Nephron (organoid): ENCODE measurements around the gene ADCK1.
"Not testable (repeated sequence)": the region's sequence is repeated elsewhere in the genome, so short reads cannot be mapped to it uniquely, and the experiment has no call there.

Experiments
- H3K27ac Mint-ChIP-seq, 3 experiments: 2 replicates each; pipeline ENCODE4 v1.8.0; 2020; ENCODE audit warnings: mixed read lengths in 3 of 3, mild to moderate bottlenecking in 2 of 3, moderate library complexity in 1 of 3
- H3K27me3 Mint-ChIP-seq: 2 replicates; pipeline ENCODE4 v1.8.0; 2021; ENCODE audit warnings: low read depth, mild to moderate bottlenecking, moderate library complexity, mixed read lengths
- H3K36me3 Mint-ChIP-seq: 2 replicates; pipeline ENCODE4 v1.8.0; 2020; ENCODE audit warnings: low read depth, mixed read lengths
- H3K4me1 Mint-ChIP-seq: 2 replicates; pipeline ENCODE4 v1.8.0; 2020; ENCODE audit warnings: mixed read lengths
- H3K4me3 Mint-ChIP-seq, 3 experiments: 2 replicates each; pipeline ENCODE4 v1.8.0; 2020; ENCODE audit warnings: mild to moderate bottlenecking in 3 of 3, mixed read lengths in 3 of 3, moderate library complexity in 2 of 3
- H3K9me3 Mint-ChIP-seq: 2 replicates; pipeline ENCODE4 v1.8.0; 2020; ENCODE audit warnings: mixed read lengths
- CTCF ChIP-seq, 3 experiments: fragments of 200-600 bp; sonication (generic); IDR thresholded peaks; one replicate each; pipeline ENCODE4 v1.5.0; 2021; ENCODE audit warnings: antibody characterized with exemption in 3 of 3; ENCODE audit not compliant: unreplicated experiment in 3 of 3

The ADCK1 gene

GRCh38 chr14:77883131-77883846, 83.4 kb downstream of the ADCK1 start:
- Mint-ChIP-seq H3K27ac (peak overlapping the region; percentile 15 to 24 (median 16)), H3K4me1 (peaks cover 26% of the 10 kb centered on the region), H3K9me3 (peaks cover 5% of the 10 kb centered on the region), H3K36me3 (peaks cover 9% of the 10 kb centered on the region), H3K4me3 (no peak overlapping the region), H3K27me3 (peaks cover 4% of the 10 kb centered on the region)
- no peak for TF ChIP-seq CTCF (IDR thresholded peaks at IDR 0.05; ENCODE audit: unreplicated experiment in 3 of 3)

GRCh38 chr14:77883847-77884238, 83.9 kb downstream of the ADCK1 start:
- Mint-ChIP-seq H3K9me3 (peaks cover 7% of the 10 kb centered on the region), H3K27me3 (peaks cover 4% of the 10 kb centered on the region), H3K4me3 (no peak overlapping the region), H3K4me1 (peaks cover 26% of the 10 kb centered on the region), H3K27ac (no peak overlapping the region), H3K36me3 (peaks cover 15% of the 10 kb centered on the region)
- no peak for TF ChIP-seq CTCF (IDR thresholded peaks at IDR 0.05; ENCODE audit: unreplicated experiment in 3 of 3)

- peaks cover 4% of the 10 kb centered on the region for H3K27me3 Mint-ChIP-seq
- peaks cover 27% of the 10 kb centered on the region for H3K36me3 Mint-ChIP-seq
- peaks cover 11% of the 10 kb centered on the region for H3K9me3 Mint-ChIP-seq
- no peak overlapping the region for H3K27ac Mint-ChIP-seq
- H3K4me1 Mint-ChIP-seq: peaks cover 26% of the 10 kb centered on the region
- H3K4me3 Mint-ChIP-seq: no peak overlapping the region
- TF ChIP-seq CTCF (IDR thresholded peaks at IDR 0.05; ENCODE audit: unreplicated experiment in 3 of 3): no peak
Observed at GRCh38 chr14:77885367-77885766, 85.5 kb downstream of the ADCK1 start.

- H3K36me3 Mint-ChIP-seq: peaks cover 27% of the 10 kb centered on the region
- no peak overlapping the region for H3K27ac Mint-ChIP-seq
- TF ChIP-seq CTCF (IDR thresholded peaks at IDR 0.05; ENCODE audit: unreplicated experiment in 3 of 3): no peak
- H3K4me1 Mint-ChIP-seq: peaks cover 26% of the 10 kb centered on the region
- peaks cover 4% of the 10 kb centered on the region for H3K27me3 Mint-ChIP-seq
- peaks cover 11% of the 10 kb centered on the region for H3K9me3 Mint-ChIP-seq
- H3K4me3 Mint-ChIP-seq: no peak overlapping the region
Observed at GRCh38 chr14:77886010-77886409, 86.1 kb downstream of the ADCK1 start.

GRCh38 chr14:77888903-77889302, 89.0 kb downstream of the ADCK1 start:
- Mint-ChIP-seq H3K36me3 (peaks cover 30% of the 10 kb centered on the region), H3K9me3 (peaks cover 11% of the 10 kb centered on the region)
- H3K4me1 Mint-ChIP-seq, H3K27ac Mint-ChIP-seq, H3K27me3 Mint-ChIP-seq, H3K4me3 Mint-ChIP-seq: not testable (repeated sequence)

- no peak overlapping the region for H3K27ac Mint-ChIP-seq
- TF ChIP-seq CTCF (IDR thresholded peaks at IDR 0.05; ENCODE audit: unreplicated experiment in 3 of 3): no peak
- H3K4me1 Mint-ChIP-seq: no peaks in the 10 kb centered on the region
- peaks cover 11% of the 10 kb centered on the region for H3K9me3 Mint-ChIP-seq
- peaks cover 33% of the 10 kb centered on the region for H3K36me3 Mint-ChIP-seq
- no peak overlapping the region for H3K4me3 Mint-ChIP-seq
- no peaks in the 10 kb centered on the region for H3K27me3 Mint-ChIP-seq
Observed at GRCh38 chr14:77889971-77890442, 90.1 kb downstream of the ADCK1 start.
